Measurements from ENCODE around the gene CATSPER4. TPM values are rescaled to one million over a fixed set of nuclear protein-coding genes. Genes with fewer than 3 reads are reported as not detected.

Gene CATSPER4
- total and polyA plus RNA-seq, 2 of the 8 experiments (the other 6 are each of a cell fraction or from before 2014, with no cell fraction given), result 0.65 to 0.83 TPM

GRCh38 chr1:26148887-26149286, 41.5 kb upstream of the CATSPER4 start (continued):
- TF ChIP-seq POLR2AphosphoS5 (IDR thresholded peaks at IDR 0.05; ENCODE audit: low read depth, low read length), result no peak
- TF ChIP-seq MAFK (IDR thresholded peaks at IDR 0.05; ENCODE audit: low read depth, low read length), result no peak
- no peak for TF ChIP-seq SRF (IDR thresholded peaks at IDR 0.05; ENCODE audit: low read depth, low read length)
- TF ChIP-seq ATF3 (IDR thresholded peaks at IDR 0.05; ENCODE audit: insufficient read depth, low read depth, low read length), result no peak
- no peak for TF ChIP-seq CHD1 (IDR thresholded peaks at IDR 0.05; ENCODE audit: low read depth, low read length)

All from H1 (cell line).